A673 (cell line): ENCODE measurements around the gene MARS1.

ENCODE experiments used
- EZH2 ChIP-seq: fragments of 200-600 bp; sonication (generic); IDR thresholded peaks from 2 replicates; pipeline ENCODE4 v1.6.1; 2017; ENCODE audit warnings: borderline replicate concordance, low read depth, mild to moderate bottlenecking, mixed read lengths, antibody characterized with exemption, low read length; ENCODE audit not compliant: poor library complexity, severe bottlenecking
- TF ChIP-seq, protein P1 (sequence below): fragments of 300-800, 200-600 bp; sonication (generic); conservative IDR thresholded peaks from 2 replicates; pipeline ENCODE4 v1.5.1; 2017; ENCODE audit warnings: low read depth, mild to moderate bottlenecking, antibody characterized with exemption, low read length, moderate library complexity, mixed read lengths

DNA sequence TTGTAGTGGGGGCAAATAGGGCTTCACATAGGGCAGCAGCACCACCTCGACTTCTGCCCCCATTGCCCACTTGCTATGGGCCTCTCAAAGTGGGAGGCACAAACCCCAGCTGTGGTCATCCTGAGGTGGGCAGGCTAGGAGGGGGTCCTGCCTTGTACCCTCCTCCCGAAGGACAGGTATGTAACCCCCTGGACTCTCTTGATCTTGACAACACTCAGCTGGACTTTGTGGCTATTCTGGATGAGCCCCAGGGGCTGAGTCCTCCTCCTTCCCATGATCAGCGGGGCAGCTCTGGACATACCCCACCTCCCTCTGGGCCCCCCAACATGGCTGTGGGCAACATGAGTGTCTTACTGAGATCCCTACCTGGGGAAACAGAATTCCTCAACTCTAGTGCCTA lies 16.2 kb upstream of the MARS1 start:
- TF ChIP-seq, protein P1, sequence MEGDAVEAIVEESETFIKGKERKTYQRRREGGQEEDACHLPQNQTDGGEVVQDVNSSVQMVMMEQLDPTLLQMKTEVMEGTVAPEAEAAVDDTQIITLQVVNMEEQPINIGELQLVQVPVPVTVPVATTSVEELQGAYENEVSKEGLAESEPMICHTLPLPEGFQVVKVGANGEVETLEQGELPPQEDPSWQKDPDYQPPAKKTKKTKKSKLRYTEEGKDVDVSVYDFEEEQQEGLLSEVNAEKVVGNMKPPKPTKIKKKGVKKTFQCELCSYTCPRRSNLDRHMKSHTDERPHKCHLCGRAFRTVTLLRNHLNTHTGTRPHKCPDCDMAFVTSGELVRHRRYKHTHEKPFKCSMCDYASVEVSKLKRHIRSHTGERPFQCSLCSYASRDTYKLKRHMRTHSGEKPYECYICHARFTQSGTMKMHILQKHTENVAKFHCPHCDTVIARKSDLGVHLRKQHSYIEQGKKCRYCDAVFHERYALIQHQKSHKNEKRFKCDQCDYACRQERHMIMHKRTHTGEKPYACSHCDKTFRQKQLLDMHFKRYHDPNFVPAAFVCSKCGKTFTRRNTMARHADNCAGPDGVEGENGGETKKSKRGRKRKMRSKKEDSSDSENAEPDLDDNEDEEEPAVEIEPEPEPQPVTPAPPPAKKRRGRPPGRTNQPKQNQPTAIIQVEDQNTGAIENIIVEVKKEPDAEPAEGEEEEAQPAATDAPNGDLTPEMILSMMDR = no peak
- TF ChIP-seq EZH2 = no peak
